ENCODE results near the gene MOGAT3.

The MOGAT3 gene

GRCh38 chr7:101222275-101222830 is 21.5 kb upstream of the MOGAT3 start:
- H3K36me3 Mint-ChIP-seq: peaks cover 44% of the 10 kb centered on the region
- no peak overlapping the region for H3K27ac Mint-ChIP-seq

GRCh38 chr7:101220295-101220694 is 19.5 kb upstream of the MOGAT3 start:
- Mint-ChIP-seq H3K36me3 (peaks cover 52% of the 10 kb centered on the region), H3K4me1 (peaks cover 42% of the 10 kb centered on the region)

More at GRCh38 chr7:101222275-101222830, 21.5 kb upstream of the MOGAT3 start:
- Mint-ChIP-seq H3K9me3 (no peaks in the 10 kb centered on the region), H3K4me3 (no peak overlapping the region), H3K4me1 (peaks cover 28% of the 10 kb centered on the region), H3K27me3 (no peaks in the 10 kb centered on the region)
- no peak for DNase-seq
- CTCF ChIA-PET: interaction anchor here (1.0 kb wide), 1 partner anchor 22 kb away, joined by 3 read pairs; no protein-coding TSS in a partner anchor

GRCh38 chr7:101218236-101219125 is 17.6 kb upstream of the MOGAT3 start:
- CTCF ChIA-PET: interaction anchor here (0.9 to 4.9 kb wide), 8 partner anchors 14 to 450 kb away, joined by 3 to 33 read pairs (median 3); partner anchors contain the start of gene FIS1
- no peaks in the 10 kb centered on the region for H3K9me3 Mint-ChIP-seq
- no peak for DNase-seq
- H3K4me3 Mint-ChIP-seq: peak overlapping the region; percentile 96
- H3K27ac Mint-ChIP-seq: peak overlapping the region; percentile 88
- H3K27me3 Mint-ChIP-seq: no peaks in the 10 kb centered on the region
- H3K4me1 Mint-ChIP-seq: peaks cover 45% of the 10 kb centered on the region
- H3K36me3 Mint-ChIP-seq: peaks cover 45% of the 10 kb centered on the region

More at GRCh38 chr7:101220295-101220694, 19.5 kb upstream of the MOGAT3 start:
- Mint-ChIP-seq H3K9me3 (no peaks in the 10 kb centered on the region), H3K27ac (no peak overlapping the region), H3K27me3 (no peaks in the 10 kb centered on the region), H3K4me3 (no peak overlapping the region)
- CTCF ChIA-PET: interaction anchor here (4.9 kb wide), 1 partner anchor 24 kb away, joined by 33 read pairs; the partner anchor contains the start of gene FIS1
- DNase-seq: no peak

- no peaks in the 10 kb centered on the region for H3K27me3 Mint-ChIP-seq
- H3K4me1 Mint-ChIP-seq: peaks cover 45% of the 10 kb centered on the region
- no peaks in the 10 kb centered on the region for H3K9me3 Mint-ChIP-seq
Measured at GRCh38 chr7:101217388-101218235, 16.8 kb upstream of the MOGAT3 start, which contains the start of the genes PLOD3 and ZNHIT1. PLOD3 (minus strand) TSS chr7:101217581; CDS start chr7:101217274, 307 bp downstream. ZNHIT1 (plus strand) TSS chr7:101218165; CDS start chr7:101218196, 31 bp downstream.

GRCh38 chr7:101216860-101217387 is 16.1 kb upstream of the MOGAT3 start:
- Mint-ChIP-seq H3K27ac (peak overlapping the region; percentile 88), H3K4me3 (peak overlapping the region; percentile 96), H3K9me3 (no peaks in the 10 kb centered on the region), H3K36me3 (peaks cover 37% of the 10 kb centered on the region), H3K27me3 (no peaks in the 10 kb centered on the region), H3K4me1 (peaks cover 42% of the 10 kb centered on the region)
- no peak for DNase-seq
- CTCF ChIA-PET: interaction anchor here (0.9 to 4.9 kb wide), 6 partner anchors 13 to 452 kb away, joined by 3 to 33 read pairs (median 4); partner anchors contain the start of gene FIS1

More at GRCh38 chr7:101217388-101218235, 16.8 kb upstream of the MOGAT3 start, which contains the start of the genes PLOD3 and ZNHIT1:
- peak; percentile 98 for DNase-seq
- CTCF ChIA-PET: interaction anchor here (0.9 to 4.9 kb wide), 9 partner anchors 13 to 451 kb away, joined by 3 to 33 read pairs (median 4); partner anchors contain the start of gene FIS1
- Mint-ChIP-seq H3K4me3 (peak within 1 kb of the TSS; percentile 96), H3K27ac (peak within 1 kb of the TSS; percentile 88), H3K36me3 (peaks cover 40% of the 10 kb centered on the region)

- no peaks in the 10 kb centered on the region for H3K27me3 Mint-ChIP-seq
- peak; percentile 32 for DNase-seq
- peaks cover 39% of the 10 kb centered on the region for H3K4me1 Mint-ChIP-seq
- peaks cover 33% of the 10 kb centered on the region for H3K36me3 Mint-ChIP-seq
- CTCF ChIA-PET: interaction anchor here (1.5 to 4.9 kb wide), 2 partner anchors 28 to 36 kb away, joined by 4 to 33 read pairs; partner anchors contain the start of gene FIS1
- H3K4me3 Mint-ChIP-seq: peak overlapping the region; percentile 96
- no peaks in the 10 kb centered on the region for H3K9me3 Mint-ChIP-seq
- peak overlapping the region; percentile 83 for H3K27ac Mint-ChIP-seq
Measured at GRCh38 chr7:101216001-101216859, 15.4 kb upstream of the MOGAT3 start.

GRCh38 chr7:101212014-101212413 is 11.2 kb upstream of the MOGAT3 start:
- DNase-seq: no peak
- peaks cover 34% of the 10 kb centered on the region for H3K36me3 Mint-ChIP-seq
- CTCF ChIA-PET: interaction anchor here (2.2 kb wide), 1 partner anchor 71 kb away, joined by 5 read pairs; no protein-coding TSS in a partner anchor
- H3K9me3 Mint-ChIP-seq: no peaks in the 10 kb centered on the region
- H3K27me3 Mint-ChIP-seq: no peaks in the 10 kb centered on the region
- peaks cover 17% of the 10 kb centered on the region for H3K4me1 Mint-ChIP-seq
- no peak overlapping the region for H3K27ac Mint-ChIP-seq
- H3K4me3 Mint-ChIP-seq: no peak overlapping the region

- Mint-ChIP-seq H3K9me3 (no peaks in the 10 kb centered on the region), H3K27me3 (no peaks in the 10 kb centered on the region), H3K4me1 (peaks cover 14% of the 10 kb centered on the region), H3K4me3 (no peak overlapping the region), H3K36me3 (peaks cover 30% of the 10 kb centered on the region), H3K27ac (no peak overlapping the region)
- DNase-seq: no peak
- CTCF ChIA-PET: interaction anchor here (2.2 kb wide), 1 partner anchor 71 kb away, joined by 5 read pairs; no protein-coding TSS in a partner anchor
Measured at GRCh38 chr7:101211501-101211900, 10.7 kb upstream of the MOGAT3 start.

- CTCF ChIA-PET: no interaction called here
- no peak for DNase-seq
- Mint-ChIP-seq H3K27ac (no peak overlapping the region), H3K4me3 (no peak overlapping the region), H3K9me3 (no peaks in the 10 kb centered on the region), H3K27me3 (no peaks in the 10 kb centered on the region), H3K4me1 (peaks cover 3% of the 10 kb centered on the region), H3K36me3 (peaks cover 26% of the 10 kb centered on the region)
Measured at GRCh38 chr7:101210143-101210542, 9.3 kb upstream of the MOGAT3 start.

- no peak overlapping the region for H3K4me3 Mint-ChIP-seq
- no peaks in the 10 kb centered on the region for H3K9me3 Mint-ChIP-seq
- no peak for DNase-seq
- CTCF ChIA-PET: no interaction called here
- H3K27ac Mint-ChIP-seq: no peak overlapping the region
- peaks cover 7% of the 10 kb centered on the region for H3K27me3 Mint-ChIP-seq
- H3K4me1 Mint-ChIP-seq: peaks cover 6% of the 10 kb centered on the region
- peaks cover 19% of the 10 kb centered on the region for H3K36me3 Mint-ChIP-seq
Measured at GRCh38 chr7:101208794-101209193, 8.0 kb upstream of the MOGAT3 start.

- no peak overlapping the region for H3K4me3 Mint-ChIP-seq
- peaks cover 21% of the 10 kb centered on the region for H3K27me3 Mint-ChIP-seq
- no peak for DNase-seq
- no peak overlapping the region for H3K27ac Mint-ChIP-seq
- H3K4me1 Mint-ChIP-seq: peaks cover 12% of the 10 kb centered on the region
- H3K9me3 Mint-ChIP-seq: no peaks in the 10 kb centered on the region
- CTCF ChIA-PET: no interaction called here
- H3K36me3 Mint-ChIP-seq: peaks cover 17% of the 10 kb centered on the region
Measured at GRCh38 chr7:101207459-101207858, 6.6 kb upstream of the MOGAT3 start.

GRCh38 chr7:101206665-101207042 is 5.8 kb upstream of the MOGAT3 start:
- CTCF ChIA-PET: no interaction called here
- H3K36me3 Mint-ChIP-seq: peaks cover 14% of the 10 kb centered on the region
- peaks cover 29% of the 10 kb centered on the region for H3K27me3 Mint-ChIP-seq
- H3K4me3 Mint-ChIP-seq: no peak overlapping the region
- H3K4me1 Mint-ChIP-seq: peaks cover 12% of the 10 kb centered on the region
- no peak for DNase-seq
- H3K9me3 Mint-ChIP-seq: no peaks in the 10 kb centered on the region
- H3K27ac Mint-ChIP-seq: no peak overlapping the region
